ENCODE measurements around the gene PPFIBP1.

- TF ChIP-seq CTCF (IDR thresholded peaks at IDR 0.05) (no peak), POLR2A (IDR thresholded peaks at IDR 0.05) (no peak)
Measured at GRCh38 chr12:27657296-27657695, 133.3 kb downstream of the PPFIBP1 start.

Data from lower leg skin (tissue), 3 donors.